HUES6 (cell line): Measurements from ENCODE around the gene FADS6.

Experiments
- H3K27ac ChIP-seq: 2 replicates; pipeline ENCODE4 v1.7.0; 2013; ENCODE audit warnings: low read depth, mild to moderate bottlenecking, low read length, inconsistent platforms
- H3K27me3 ChIP-seq: 2 replicates; pipeline ENCODE4 v1.6.1; 2013; ENCODE audit warnings: low read length; ENCODE audit not compliant: control insufficient read depth, insufficient read depth
- H3K36me3 ChIP-seq: 2 replicates; pipeline ENCODE4 v1.6.1; 2013; ENCODE audit warnings: low read length; ENCODE audit not compliant: control insufficient read depth, insufficient read depth
- H3K4me1 ChIP-seq: 2 replicates; pipeline ENCODE4 v1.6.1; 2013; ENCODE audit warnings: low read length; ENCODE audit not compliant: control insufficient read depth, insufficient read depth
- H3K4me3 ChIP-seq: 2 replicates; pipeline ENCODE4 v1.5.1; 2013; ENCODE audit warnings: low read depth, low read length
- H3K9ac ChIP-seq: one replicate; pipeline ENCODE4 v1.6.1; 2013; ENCODE audit warnings: mild to moderate bottlenecking, low read length
- H3K9me3 ChIP-seq: 2 replicates; pipeline ENCODE4 v1.6.1; 2013; ENCODE audit warnings: low read depth, low read length; ENCODE audit not compliant: control insufficient read depth, insufficient read depth

FADS6 gene

DNA sequence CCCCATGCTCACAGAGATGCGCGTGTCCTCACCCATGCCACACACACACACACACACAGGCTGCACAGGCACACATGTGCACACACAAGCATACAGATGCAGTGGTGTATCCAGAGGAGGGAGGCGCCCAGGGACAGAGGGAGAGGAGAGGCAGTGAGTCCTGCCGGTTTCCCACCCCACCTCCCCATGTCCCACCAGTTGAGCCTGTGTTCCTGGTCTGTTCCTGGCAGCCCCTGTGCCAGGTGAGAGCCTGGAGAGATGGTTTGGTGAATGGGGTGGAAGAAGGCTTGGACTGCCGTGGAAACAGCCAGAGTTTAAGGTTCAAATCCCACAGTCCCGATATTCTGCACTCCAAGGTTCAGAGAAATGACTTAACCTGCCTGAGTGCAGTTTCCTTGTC is 10.2 kb upstream of the FADS6 start:
- Histone ChIP-seq H3K27ac (no peak overlapping the region), H3K9ac (no peak overlapping the region), H3K27me3 (peaks cover 11% of the 10 kb centered on the region; the same call in 1 of the 2 replicates), H3K36me3 (no peaks in the 10 kb centered on the region), H3K9me3 (no peaks in the 10 kb centered on the region), H3K4me1 (peaks cover 5% of the 10 kb centered on the region; the same call in 1 of the 2 replicates), H3K4me3 (no peak overlapping the region)

DNA sequence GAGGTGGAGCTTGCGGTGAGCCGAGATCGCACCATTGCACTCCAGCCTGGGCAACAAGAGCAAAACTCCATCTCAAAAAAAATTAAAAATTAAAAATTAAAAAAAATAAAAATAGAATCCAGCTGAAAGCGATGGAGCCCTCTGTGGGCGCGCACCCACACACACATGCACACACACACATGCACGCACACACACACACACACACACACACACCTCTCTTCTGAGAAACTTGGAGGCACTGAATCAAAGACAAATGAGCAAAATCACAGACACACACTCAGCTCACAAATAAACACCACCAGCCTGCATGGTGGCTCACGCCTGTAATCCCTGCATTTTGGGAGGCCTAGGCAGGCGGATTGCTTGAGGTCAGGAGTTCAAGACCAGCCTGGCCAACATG is 9.6 kb upstream of the FADS6 start:
- no peak overlapping the region for H3K27ac ChIP-seq
- no peaks in the 10 kb centered on the region for H3K9me3 ChIP-seq
- peaks cover 3% of the 10 kb centered on the region; the same call in 1 of the 2 replicates for H3K4me1 ChIP-seq
- no peak overlapping the region for H3K4me3 ChIP-seq
- H3K9ac ChIP-seq, result no peak overlapping the region
- no peaks in the 10 kb centered on the region for H3K36me3 ChIP-seq
- H3K27me3 ChIP-seq, result peaks cover 11% of the 10 kb centered on the region; the same call in 1 of the 2 replicates

DNA sequence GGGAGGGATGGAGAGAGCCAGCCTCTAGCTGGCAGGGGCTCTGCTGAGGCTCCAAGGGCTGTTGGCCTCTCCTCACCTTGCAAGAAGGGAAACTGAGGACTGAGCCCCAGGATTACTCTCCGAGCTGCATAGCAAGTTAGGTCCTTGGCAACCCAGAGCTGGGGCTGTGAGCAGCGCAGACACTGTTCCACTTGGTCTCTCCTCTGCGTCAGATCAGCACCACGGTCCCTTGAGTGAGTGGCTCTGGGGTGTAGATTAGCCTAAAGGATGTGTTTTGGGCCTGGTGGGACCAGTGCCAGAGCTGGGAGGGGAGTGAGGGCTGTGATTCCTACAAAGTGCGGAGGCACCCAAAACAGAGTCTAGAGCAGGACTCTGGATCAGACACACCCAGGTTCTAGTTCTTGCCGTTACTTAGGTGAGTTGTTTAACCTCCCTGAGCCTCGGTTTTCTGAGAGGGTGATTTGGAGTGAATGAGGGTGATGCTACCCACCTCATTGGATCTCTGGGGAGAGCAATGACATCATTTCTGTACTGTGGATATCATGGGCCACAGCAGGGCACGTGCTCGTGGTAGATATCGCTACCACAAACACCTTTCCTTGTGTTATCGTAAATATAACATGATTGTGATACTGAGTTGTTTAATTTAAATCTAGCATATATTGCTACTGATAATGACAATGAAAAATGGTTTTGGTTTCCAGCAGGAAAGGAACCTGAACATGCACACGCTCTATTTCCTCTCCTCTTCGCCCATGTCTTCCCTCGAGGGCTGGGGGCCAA is 8.1 kb upstream of the FADS6 start:
- no peaks in the 10 kb centered on the region for H3K9me3 ChIP-seq
- no peaks in the 10 kb centered on the region for H3K36me3 ChIP-seq
- no peak overlapping the region for H3K9ac ChIP-seq
- H3K27ac ChIP-seq, result no peak overlapping the region
- H3K4me1 ChIP-seq, result peaks cover 3% of the 10 kb centered on the region; the same call in 1 of the 2 replicates
- H3K27me3 ChIP-seq, result peaks cover 17% of the 10 kb centered on the region
- no peak overlapping the region for H3K4me3 ChIP-seq

DNA sequence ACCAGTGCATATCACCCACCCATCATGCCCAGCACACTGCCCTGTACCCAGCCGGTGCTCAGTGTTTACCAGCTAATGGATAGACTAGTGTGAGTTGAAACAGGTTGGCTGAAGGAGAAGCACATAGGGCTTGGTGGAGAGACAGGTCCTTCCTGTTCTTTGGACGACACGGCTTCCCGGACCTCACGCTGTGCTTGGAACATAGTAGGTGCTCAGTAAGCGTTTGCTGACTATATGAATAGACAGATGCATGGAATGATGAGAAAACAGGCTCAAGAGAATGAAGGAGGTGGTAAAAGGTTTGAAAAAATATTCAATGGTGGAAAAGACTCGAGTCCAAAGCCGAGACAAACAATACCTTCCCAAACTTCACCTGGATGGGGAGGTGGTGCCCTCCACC is 6.8 kb upstream of the FADS6 start:
- Histone ChIP-seq H3K4me1 (peaks cover 3% of the 10 kb centered on the region; the same call in 1 of the 2 replicates), H3K36me3 (no peaks in the 10 kb centered on the region), H3K9ac (no peak overlapping the region), H3K9me3 (no peaks in the 10 kb centered on the region), H3K27ac (no peak overlapping the region), H3K4me3 (no peak overlapping the region), H3K27me3 (peaks cover 30% of the 10 kb centered on the region)

DNA sequence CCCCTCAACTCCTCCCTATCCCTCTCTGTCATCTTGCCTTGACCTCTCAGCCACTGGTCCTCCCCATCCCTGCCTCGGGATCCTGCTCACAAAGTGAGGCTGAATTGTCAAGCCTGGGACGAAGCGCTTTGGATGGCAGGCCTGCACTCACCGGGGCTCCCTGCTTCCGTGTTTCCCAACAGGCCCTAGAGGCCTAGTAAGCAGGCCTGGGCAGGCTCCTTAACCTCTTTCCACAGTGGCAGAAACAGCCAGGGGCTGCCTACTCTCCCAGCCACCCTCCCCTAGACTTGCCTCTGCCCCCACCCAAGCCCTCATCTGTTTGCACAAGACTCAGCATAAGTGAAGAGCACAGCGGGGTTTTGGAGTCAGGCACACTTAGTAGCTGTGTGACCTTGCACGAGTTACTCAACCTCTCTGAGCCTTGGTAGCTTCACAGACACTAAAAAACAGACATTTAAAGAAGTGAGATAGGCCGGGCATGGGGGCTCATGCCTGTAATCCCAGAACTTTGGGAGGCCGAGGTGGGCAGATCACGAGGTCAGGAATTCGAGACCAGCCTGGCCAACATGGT is 5.0 kb upstream of the FADS6 start:
- peaks cover 42% of the 10 kb centered on the region for H3K27me3 ChIP-seq

DNA sequence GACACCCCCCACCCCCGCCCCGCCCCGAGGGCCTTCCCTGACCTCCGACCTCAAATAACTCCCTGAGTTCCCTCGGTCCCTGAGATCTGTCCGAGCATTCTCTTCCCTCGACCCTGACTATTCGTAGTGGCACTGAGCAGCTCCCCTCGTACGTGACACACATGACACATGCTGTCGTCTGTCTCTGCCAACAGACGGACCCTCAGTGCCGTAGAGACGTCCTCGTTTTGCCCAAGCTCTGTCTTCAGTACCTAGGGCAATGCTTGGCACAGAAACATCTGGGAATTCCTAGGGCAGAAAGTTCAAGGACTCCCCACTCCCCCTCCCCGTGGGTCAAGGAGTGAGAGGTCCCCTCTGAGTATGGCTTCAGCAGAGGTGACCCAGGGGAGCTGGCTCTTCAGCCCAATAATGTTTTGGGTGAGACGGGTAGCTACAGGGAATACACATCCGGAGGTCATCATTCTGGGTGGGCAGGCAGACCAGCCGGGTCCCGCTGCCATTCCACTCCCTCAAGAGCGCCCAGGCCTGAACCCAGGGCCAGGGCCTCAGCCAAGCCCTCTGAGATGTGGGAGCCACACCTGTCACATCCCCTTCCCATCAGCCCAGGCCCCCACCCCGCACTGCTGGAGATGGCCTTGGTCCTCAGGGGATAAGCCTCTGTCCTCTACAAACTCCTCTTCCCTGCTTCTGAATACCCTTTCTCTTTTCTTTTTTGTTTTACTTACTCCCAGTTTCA is 671 bp upstream of the FADS6 start:
- H3K4me3 ChIP-seq, result peak overlapping the region; percentile 85
- H3K9me3 ChIP-seq, result no peaks in the 10 kb centered on the region
- no peaks in the 10 kb centered on the region for H3K36me3 ChIP-seq
- no peak overlapping the region for H3K9ac ChIP-seq
- peaks cover 4% of the 10 kb centered on the region for H3K4me1 ChIP-seq
- H3K27me3 ChIP-seq, result peaks cover 65% of the 10 kb centered on the region
- no peak overlapping the region for H3K27ac ChIP-seq

More for the DNA sequence above, 5.0 kb upstream of the FADS6 start:
- Histone ChIP-seq H3K27ac (no peak overlapping the region), H3K9me3 (no peaks in the 10 kb centered on the region), H3K9ac (no peak overlapping the region), H3K4me1 (peaks cover 4% of the 10 kb centered on the region), H3K4me3 (no peak overlapping the region), H3K36me3 (no peaks in the 10 kb centered on the region)

DNA sequence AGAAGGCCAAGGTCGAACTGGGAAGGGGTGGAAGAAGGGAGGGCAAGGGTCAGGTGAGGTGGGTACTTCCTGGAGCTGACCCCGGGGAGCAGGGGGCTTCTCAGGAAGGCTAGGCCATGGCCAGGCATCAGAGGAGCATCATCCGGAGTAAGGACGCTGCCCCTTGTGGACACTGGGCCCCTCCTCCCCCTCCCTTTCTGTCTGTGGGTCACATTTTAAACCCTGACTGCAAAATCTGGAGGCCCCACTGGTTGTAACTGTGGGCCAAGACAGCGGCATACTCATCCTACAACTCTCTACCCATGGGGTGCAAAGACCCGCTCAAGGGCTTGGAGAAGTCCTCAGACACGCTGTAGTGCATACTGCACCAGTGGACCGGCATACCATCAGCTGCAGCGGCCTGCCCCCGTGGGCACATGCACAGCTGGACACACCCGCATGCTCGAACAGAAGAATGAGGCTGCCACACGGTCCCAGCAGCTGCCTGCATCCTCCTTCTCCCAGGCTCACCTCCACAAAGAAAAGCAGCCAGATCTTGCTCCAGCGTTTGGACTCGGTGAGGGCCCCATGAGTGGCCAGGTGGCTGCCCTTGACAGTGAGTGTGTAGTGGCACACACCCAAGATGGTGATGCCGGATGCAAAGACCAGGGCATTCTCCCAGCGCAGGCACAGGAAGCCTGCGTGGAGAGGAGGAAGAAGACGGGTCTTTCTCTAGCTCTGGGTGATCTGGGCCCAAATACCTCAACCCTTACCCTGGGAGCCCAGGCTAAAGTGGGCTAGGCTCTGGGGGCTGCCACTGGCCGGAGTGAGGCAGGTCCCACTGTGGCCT is 1.2 kb downstream of the FADS6 start:
- H3K4me3 ChIP-seq, result peak overlapping the region; percentile 85; the same call in 1 of the 2 replicates

DNA sequence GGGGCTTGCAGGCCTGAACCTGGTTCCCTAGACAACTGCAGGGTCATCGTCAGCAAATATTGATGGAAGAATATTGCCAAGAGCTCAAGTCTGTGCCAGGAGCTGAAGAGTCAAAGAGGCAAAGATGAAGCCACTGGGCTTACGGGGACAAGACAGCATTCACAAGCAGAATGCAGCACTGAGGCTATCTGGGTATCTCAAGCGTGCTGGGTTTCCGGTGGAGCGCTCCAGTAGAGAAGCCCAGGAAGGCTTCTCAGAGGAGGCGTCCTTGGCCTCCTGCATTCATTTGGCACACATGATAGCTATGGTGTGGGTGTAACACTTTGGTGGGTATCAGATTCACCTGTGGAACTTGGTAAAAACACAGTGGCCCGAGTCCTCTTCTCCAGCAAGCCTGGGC is 2.9 kb downstream of the FADS6 start:
- Histone ChIP-seq H3K9me3 (no peaks in the 10 kb centered on the region), H3K4me1 (peaks cover 12% of the 10 kb centered on the region), H3K27me3 (peaks cover 53% of the 10 kb centered on the region), H3K9ac (no peak overlapping the region), H3K4me3 (no peak overlapping the region), H3K36me3 (no peaks in the 10 kb centered on the region), H3K27ac (no peak overlapping the region)

More for the DNA sequence above, 1.2 kb downstream of the FADS6 start:
- Histone ChIP-seq H3K4me1 (peaks cover 12% of the 10 kb centered on the region), H3K27me3 (peaks cover 67% of the 10 kb centered on the region), H3K9me3 (no peaks in the 10 kb centered on the region), H3K27ac (no peak overlapping the region), H3K9ac (no peak overlapping the region), H3K36me3 (no peaks in the 10 kb centered on the region)

DNA sequence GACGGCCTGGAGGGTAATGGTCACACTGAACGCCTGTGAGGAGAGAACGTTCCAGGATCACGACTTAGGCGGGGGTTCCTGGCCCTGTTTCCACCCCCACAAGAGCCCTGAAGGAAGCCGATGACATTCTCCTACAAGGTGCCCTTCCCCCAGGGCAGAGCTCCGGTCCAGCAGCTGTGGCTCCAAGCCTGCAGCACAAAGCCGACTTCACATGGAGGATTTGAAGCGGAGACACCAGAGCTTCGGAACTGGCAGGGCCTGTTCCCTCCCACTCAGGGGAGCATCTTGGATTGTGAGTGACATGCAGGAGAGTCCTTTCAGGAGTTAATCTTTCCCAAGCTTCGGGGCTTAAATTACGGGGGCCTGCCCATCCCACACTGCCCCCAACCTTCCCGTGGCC is 5.0 kb downstream of the FADS6 start:
- Histone ChIP-seq H3K4me1 (peaks cover 8% of the 10 kb centered on the region), H3K9me3 (no peaks in the 10 kb centered on the region), H3K9ac (no peak overlapping the region), H3K36me3 (no peaks in the 10 kb centered on the region), H3K4me3 (no peak overlapping the region), H3K27ac (no peak overlapping the region), H3K27me3 (peaks cover 32% of the 10 kb centered on the region)

DNA sequence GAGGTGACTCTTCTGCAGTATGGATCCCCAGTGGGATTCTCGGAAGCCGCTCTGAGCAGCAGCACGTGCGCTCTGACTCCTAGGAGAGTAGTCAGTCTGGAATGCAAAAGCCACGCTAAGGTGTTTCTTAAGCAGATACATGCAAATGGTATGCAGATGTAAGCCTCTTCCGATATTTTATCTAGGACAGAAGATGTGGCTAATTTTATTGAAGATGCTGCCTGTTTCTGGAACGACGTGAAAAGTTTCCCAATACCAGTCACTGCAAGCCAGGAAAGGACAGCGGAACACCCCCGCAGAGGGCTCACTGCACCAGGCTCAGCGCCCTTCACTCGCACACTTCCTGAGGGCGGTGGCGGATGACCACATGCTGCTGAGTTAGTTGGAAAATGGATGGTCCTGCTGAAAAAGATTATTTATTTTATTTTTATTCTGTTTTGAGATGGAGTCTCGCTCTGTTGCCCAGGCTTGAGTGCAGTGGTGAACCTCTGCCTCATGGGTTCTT is 10.1 kb downstream of the FADS6 start:
- Histone ChIP-seq H3K4me1 (peaks cover 9% of the 10 kb centered on the region), H3K27ac (no peak overlapping the region), H3K36me3 (no peaks in the 10 kb centered on the region), H3K9me3 (no peaks in the 10 kb centered on the region), H3K4me3 (no peak overlapping the region), H3K27me3 (peaks cover 4% of the 10 kb centered on the region; the same call in 1 of the 2 replicates), H3K9ac (no peak overlapping the region)
